ENCODE results near the gene KLHL42.
A peak's percentile ranks its signal among the peaks of the same experiment; 100 is the strongest.

Gene KLHL42

GRCh38 chr12:27751386-27752047 lies 28.5 kb upstream of the KLHL42 start:
- TF ChIP-seq CEBPB (IDR thresholded peaks at IDR 0.05) (peak; percentile 37; the same call in 1 of the 2 replicates), TCF12 (IDR thresholded peaks at IDR 0.05; ENCODE audit: low read depth) (peak; percentile 65), TEAD4 (IDR thresholded peaks at IDR 0.05) (no peak), NFIC (IDR thresholded peaks at IDR 0.05) (peak; percentile 94), CREB1 (IDR thresholded peaks at IDR 0.05; ENCODE audit: low read depth) (no peak), YY1 (IDR thresholded peaks at IDR 0.05; ENCODE audit: low read depth) (no peak), EGR1 (IDR thresholded peaks at IDR 0.05) (no peak), RAD21 (IDR thresholded peaks at IDR 0.05; ENCODE audit: low read depth) (no peak; the same call in 1 of the 2 replicates), EP300 (IDR thresholded peaks at IDR 0.05; ENCODE audit: borderline replicate concordance) (peak; percentile 59; the same call in 1 of the 2 replicates), ZBTB7A (IDR thresholded peaks at IDR 0.05; ENCODE audit: low read depth) (no peak), FOXM1 (IDR thresholded peaks at IDR 0.05; ENCODE audit: borderline replicate concordance, low read depth) (no peak)
- TF ChIP-seq, protein P1, sequence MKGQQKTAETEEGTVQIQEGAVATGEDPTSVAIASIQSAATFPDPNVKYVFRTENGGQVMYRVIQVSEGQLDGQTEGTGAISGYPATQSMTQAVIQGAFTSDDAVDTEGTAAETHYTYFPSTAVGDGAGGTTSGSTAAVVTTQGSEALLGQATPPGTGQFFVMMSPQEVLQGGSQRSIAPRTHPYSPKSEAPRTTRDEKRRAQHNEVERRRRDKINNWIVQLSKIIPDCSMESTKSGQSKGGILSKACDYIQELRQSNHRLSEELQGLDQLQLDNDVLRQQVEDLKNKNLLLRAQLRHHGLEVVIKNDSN (IDR thresholded peaks at IDR 0.05), result no peak
- TF ChIP-seq, protein P2, sequence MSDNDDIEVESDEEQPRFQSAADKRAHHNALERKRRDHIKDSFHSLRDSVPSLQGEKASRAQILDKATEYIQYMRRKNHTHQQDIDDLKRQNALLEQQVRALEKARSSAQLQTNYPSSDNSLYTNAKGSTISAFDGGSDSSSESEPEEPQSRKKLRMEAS (IDR thresholded peaks at IDR 0.05), result peak; percentile 44
- TF ChIP-seq, protein P3, sequence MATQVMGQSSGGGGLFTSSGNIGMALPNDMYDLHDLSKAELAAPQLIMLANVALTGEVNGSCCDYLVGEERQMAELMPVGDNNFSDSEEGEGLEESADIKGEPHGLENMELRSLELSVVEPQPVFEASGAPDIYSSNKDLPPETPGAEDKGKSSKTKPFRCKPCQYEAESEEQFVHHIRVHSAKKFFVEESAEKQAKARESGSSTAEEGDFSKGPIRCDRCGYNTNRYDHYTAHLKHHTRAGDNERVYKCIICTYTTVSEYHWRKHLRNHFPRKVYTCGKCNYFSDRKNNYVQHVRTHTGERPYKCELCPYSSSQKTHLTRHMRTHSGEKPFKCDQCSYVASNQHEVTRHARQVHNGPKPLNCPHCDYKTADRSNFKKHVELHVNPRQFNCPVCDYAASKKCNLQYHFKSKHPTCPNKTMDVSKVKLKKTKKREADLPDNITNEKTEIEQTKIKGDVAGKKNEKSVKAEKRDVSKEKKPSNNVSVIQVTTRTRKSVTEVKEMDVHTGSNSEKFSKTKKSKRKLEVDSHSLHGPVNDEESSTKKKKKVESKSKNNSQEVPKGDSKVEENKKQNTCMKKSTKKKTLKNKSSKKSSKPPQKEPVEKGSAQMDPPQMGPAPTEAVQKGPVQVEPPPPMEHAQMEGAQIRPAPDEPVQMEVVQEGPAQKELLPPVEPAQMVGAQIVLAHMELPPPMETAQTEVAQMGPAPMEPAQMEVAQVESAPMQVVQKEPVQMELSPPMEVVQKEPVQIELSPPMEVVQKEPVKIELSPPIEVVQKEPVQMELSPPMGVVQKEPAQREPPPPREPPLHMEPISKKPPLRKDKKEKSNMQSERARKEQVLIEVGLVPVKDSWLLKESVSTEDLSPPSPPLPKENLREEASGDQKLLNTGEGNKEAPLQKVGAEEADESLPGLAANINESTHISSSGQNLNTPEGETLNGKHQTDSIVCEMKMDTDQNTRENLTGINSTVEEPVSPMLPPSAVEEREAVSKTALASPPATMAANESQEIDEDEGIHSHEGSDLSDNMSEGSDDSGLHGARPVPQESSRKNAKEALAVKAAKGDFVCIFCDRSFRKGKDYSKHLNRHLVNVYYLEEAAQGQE (IDR thresholded peaks at IDR 0.05; ENCODE audit: low read depth), result no peak

DNA sequence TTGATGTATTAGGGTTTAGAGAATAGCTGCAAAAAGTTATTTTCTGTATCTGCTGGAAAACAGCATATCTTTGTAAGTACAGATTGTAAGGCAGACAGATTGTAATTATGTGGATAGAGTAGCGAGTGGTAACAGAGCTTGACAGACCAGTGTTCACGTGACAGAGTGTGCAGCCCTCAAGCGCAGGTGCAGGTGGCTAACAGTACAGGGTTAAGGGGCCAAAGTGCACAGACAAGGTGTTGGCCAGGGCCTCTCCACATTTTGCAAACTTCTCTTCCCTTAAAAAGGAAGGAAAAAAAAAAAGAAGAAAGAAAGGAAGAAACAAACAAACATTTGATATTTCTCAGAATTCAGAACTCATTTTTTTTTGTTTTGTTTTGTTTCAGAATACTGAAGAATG lies 25.2 kb upstream of the KLHL42 start:
- no peak for TF ChIP-seq NFIC (IDR thresholded peaks at IDR 0.05)
- no peak for TF ChIP-seq TAF1 (IDR thresholded peaks at IDR 0.05; ENCODE audit: low read depth)
- no peak for TF ChIP-seq TEAD4 (IDR thresholded peaks at IDR 0.05)
- TF ChIP-seq EP300 (IDR thresholded peaks at IDR 0.05; ENCODE audit: borderline replicate concordance), result no peak
- TF ChIP-seq RAD21 (IDR thresholded peaks at IDR 0.05; ENCODE audit: low read depth), result no peak
- TF ChIP-seq EGR1 (IDR thresholded peaks at IDR 0.05), result no peak

- TF ChIP-seq TCF12 (IDR thresholded peaks at IDR 0.05; ENCODE audit: low read depth), result no peak
- TF ChIP-seq, protein P3 (IDR thresholded peaks at IDR 0.05; ENCODE audit: low read depth), result no peak
- TF ChIP-seq FOXM1 (IDR thresholded peaks at IDR 0.05; ENCODE audit: borderline replicate concordance, low read depth), result no peak
- TF ChIP-seq NFIC (IDR thresholded peaks at IDR 0.05), result no peak
- TF ChIP-seq, protein P1 (IDR thresholded peaks at IDR 0.05), result no peak
- TF ChIP-seq CEBPB (IDR thresholded peaks at IDR 0.05), result no peak
Observed at GRCh38 chr12:27756670-27757195, 23.3 kb upstream of the KLHL42 start.

DNA sequence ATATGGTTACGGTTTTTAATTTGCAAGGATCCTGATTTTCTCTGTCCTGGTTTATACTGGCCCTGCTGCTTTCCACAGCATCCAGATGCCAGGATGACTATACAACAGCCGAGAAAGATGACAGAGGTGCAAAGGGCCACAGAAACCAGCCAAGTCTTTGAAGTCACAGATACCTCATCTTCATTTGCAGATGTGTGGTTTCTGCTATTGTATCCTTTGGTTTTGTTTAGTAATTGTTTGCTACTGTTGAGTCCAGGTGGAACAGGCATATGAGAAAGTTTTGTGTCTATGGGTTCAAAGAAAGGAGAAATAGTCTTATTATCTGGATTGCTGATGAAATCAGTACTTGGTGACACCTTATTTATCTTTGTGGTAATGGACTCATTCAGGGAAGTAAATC lies 17.3 kb upstream of the KLHL42 start:
- TF ChIP-seq TCF12 (IDR thresholded peaks at IDR 0.05; ENCODE audit: low read depth), result no peak
- TF ChIP-seq, protein P3 (IDR thresholded peaks at IDR 0.05; ENCODE audit: low read depth), result no peak
- no peak for TF ChIP-seq TEAD4 (IDR thresholded peaks at IDR 0.05)
- TF ChIP-seq, protein P2 (IDR thresholded peaks at IDR 0.05), result no peak
- no peak for TF ChIP-seq ZBTB7A (IDR thresholded peaks at IDR 0.05; ENCODE audit: low read depth)
- TF ChIP-seq FOXM1 (IDR thresholded peaks at IDR 0.05; ENCODE audit: borderline replicate concordance, low read depth), result no peak
- no peak for TF ChIP-seq RAD21 (IDR thresholded peaks at IDR 0.05; ENCODE audit: low read depth)
- TF ChIP-seq EP300 (IDR thresholded peaks at IDR 0.05; ENCODE audit: borderline replicate concordance), result no peak
- TF ChIP-seq NFIC (IDR thresholded peaks at IDR 0.05), result no peak
- TF ChIP-seq CEBPB (IDR thresholded peaks at IDR 0.05), result no peak
- no peak for TF ChIP-seq TAF1 (IDR thresholded peaks at IDR 0.05; ENCODE audit: low read depth)
- no peak for TF ChIP-seq EGR1 (IDR thresholded peaks at IDR 0.05)
- TF ChIP-seq YY1 (IDR thresholded peaks at IDR 0.05; ENCODE audit: low read depth), result no peak
- TF ChIP-seq, protein P1 (IDR thresholded peaks at IDR 0.05), result no peak
- TF ChIP-seq CREB1 (IDR thresholded peaks at IDR 0.05; ENCODE audit: low read depth), result no peak

Measured in Ishikawa (cell line).